Spleen (tissue), 7 donors: ENCODE measurements around the gene C9orf78.

ENCODE experiments used
- POLR2AphosphoS5 ChIP-seq, 3 donors: sonication (generic); formaldehyde crosslinking; IDR thresholded peaks; one replicate each; pipeline ENCODE4 v1.5.1; 2017; ENCODE audit warnings: antibody characterized with exemption in 3 of 3
- TF ChIP-seq, protein P1 (sequence below), 11 experiments: fragments of 200-600 bp in 7 of 11; fragments of 450-650 bp in 4 of 11; sonication (generic) in 4 of 11; IDR thresholded peaks in 8 of 11; conservative IDR thresholded peaks in 3 of 11; 1 replicate in 7 of 11; 2 replicates in 4 of 11; pipeline versions ENCODE4 v1.4.0 to v1.8.0; 2016 to 2021; ENCODE audit warnings: antibody characterized with exemption in 11 of 11, inconsistent platforms in 4 of 11, mild to moderate bottlenecking in 1 of 11
- donor health status: DM: no; HTN: no; CAD: no; lungs with moderate emphysema.
- donor health status: DM: no; HTN: no; CAD: no.
- donor health status: DM: no; HTN: no; CAD: no.

DNA sequence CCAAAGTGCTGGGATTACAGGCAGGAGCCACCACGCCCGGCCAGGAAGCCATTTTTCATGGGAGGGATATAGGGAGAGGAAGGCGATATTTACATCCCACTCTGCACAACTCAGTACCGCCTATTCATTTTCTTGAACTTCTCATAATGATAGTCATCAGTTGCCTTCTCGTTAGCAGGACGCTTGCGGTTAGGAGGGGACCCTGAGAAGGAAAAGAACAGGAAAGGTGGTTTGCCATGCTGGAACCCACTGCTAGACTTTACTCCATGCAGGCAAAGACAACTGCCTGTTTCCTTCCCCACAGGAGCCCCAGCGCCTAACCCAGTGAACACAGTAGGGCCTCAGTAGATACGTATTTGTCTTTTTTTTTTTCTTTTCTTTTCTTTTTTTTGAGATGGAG is 7.0 kb downstream of the C9orf78 start:
- TF ChIP-seq, protein P1, sequence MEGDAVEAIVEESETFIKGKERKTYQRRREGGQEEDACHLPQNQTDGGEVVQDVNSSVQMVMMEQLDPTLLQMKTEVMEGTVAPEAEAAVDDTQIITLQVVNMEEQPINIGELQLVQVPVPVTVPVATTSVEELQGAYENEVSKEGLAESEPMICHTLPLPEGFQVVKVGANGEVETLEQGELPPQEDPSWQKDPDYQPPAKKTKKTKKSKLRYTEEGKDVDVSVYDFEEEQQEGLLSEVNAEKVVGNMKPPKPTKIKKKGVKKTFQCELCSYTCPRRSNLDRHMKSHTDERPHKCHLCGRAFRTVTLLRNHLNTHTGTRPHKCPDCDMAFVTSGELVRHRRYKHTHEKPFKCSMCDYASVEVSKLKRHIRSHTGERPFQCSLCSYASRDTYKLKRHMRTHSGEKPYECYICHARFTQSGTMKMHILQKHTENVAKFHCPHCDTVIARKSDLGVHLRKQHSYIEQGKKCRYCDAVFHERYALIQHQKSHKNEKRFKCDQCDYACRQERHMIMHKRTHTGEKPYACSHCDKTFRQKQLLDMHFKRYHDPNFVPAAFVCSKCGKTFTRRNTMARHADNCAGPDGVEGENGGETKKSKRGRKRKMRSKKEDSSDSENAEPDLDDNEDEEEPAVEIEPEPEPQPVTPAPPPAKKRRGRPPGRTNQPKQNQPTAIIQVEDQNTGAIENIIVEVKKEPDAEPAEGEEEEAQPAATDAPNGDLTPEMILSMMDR (IDR thresholded peaks at IDR 0.05 in 8 of 11, conservative IDR thresholded peaks at IDR 0.05 in 3 of 11) = no peak
- no peak for TF ChIP-seq POLR2AphosphoS5 (IDR thresholded peaks at IDR 0.05)
